SK-N-SH (cell line): Measurements from ENCODE around the gene ZNF836. TPM values are rescaled to one million over a fixed set of nuclear protein-coding genes. Genes with fewer than 3 reads are reported as not detected.

Experiments
- CTCF ChIA-PET: fragments of 300-600, 350-600 bp; formaldehyde crosslinking; extraction: SDS; loops from one replicate; lab custom pipeline; 2021; lab: Yijun Ruan, JAX
- POLR2A ChIA-PET: fragments of 350-600 bp; sonication (Branson Sonifier 250); formaldehyde crosslinking; extraction: SDS; loops from one replicate; lab custom pipeline; 2020; ENCODE audit warnings: antibody characterized with exemption, inconsistent platforms; lab: Yijun Ruan, JAX
- DNase-seq: peaks from one replicate; pipeline ENCODE4 v3.0.0; 2012
- H2AFZ ChIP-seq: fragments of 200-600 bp; sonication (generic); 2 replicates; pipeline ENCODE4 v1.8.1; 2016; ENCODE audit warnings: antibody characterized with exemption, mild to moderate bottlenecking, low read depth
- H3F3A ChIP-seq: fragments of 200-600 bp; sonication (generic); replicated peaks from 2 replicates; pipeline ENCODE3; 2016; ENCODE audit warnings: antibody characterized with exemption, mild to moderate bottlenecking; ENCODE audit not compliant: insufficient read depth
- H3K27ac ChIP-seq, 2 experiments: fragments of 200-500 bp in 1 of 2; fragments of 200-600 bp in 1 of 2; sonication (Bioruptor generic) in 1 of 2; sonication (generic), shearing (Covaris generic) in 1 of 2; 2 replicates each; pipeline versions ENCODE4 v1.5.1 to v1.6.1; 2014 to 2016; ENCODE audit warnings: low read depth in 2 of 2, inconsistent platforms in 1 of 2, low read length in 1 of 2, mild to moderate bottlenecking in 1 of 2, mixed read lengths in 1 of 2
- H3K27me3 ChIP-seq: fragments of 200-600 bp; sonication (generic), shearing (Covaris generic); 2 replicates; pipeline ENCODE4 v1.6.1; 2016; ENCODE audit warnings: mixed run types; ENCODE audit not compliant: insufficient read depth
- H3K36me3 ChIP-seq, 2 experiments: fragments of 200-500 bp in 1 of 2; fragments of 200-600 bp in 1 of 2; sonication (Bioruptor generic) in 1 of 2; sonication (generic) in 1 of 2; replicated peaks in 1 of 2; 2 replicates each; pipeline versions ENCODE3 to v1.5.1; 2014 to 2016; ENCODE audit warnings: low read length in 1 of 2, mild to moderate bottlenecking in 1 of 2; ENCODE audit not compliant: insufficient read depth in 2 of 2, control insufficient read depth in 1 of 2
- H3K4me1 ChIP-seq, 2 experiments: fragments of 200-500 bp in 1 of 2; fragments of 200-600 bp in 1 of 2; sonication (Bioruptor generic) in 1 of 2; sonication (generic), shearing (Covaris generic) in 1 of 2; 2 replicates each; pipeline versions ENCODE4 v1.5.1 to v1.6.1; 2014 to 2016; ENCODE audit warnings: low read depth in 1 of 2, low read length in 1 of 2, mixed run types in 1 of 2; ENCODE audit not compliant: insufficient read depth in 2 of 2, control insufficient read depth in 1 of 2
- H3K4me2 ChIP-seq: fragments of 200-600 bp; sonication (generic), shearing (Covaris generic); 2 replicates; pipeline ENCODE4 v1.6.1; 2017; ENCODE audit warnings: mixed run types
- H3K4me3 ChIP-seq, 2 experiments: fragments of 200-500 bp in 1 of 2; fragments of 200-600 bp in 1 of 2; sonication (Bioruptor generic) in 1 of 2; sonication (generic), shearing (Covaris generic) in 1 of 2; 2 replicates each; pipeline versions ENCODE4 v1.5.1 to v1.8.1; 2014 to 2016; ENCODE audit warnings: low read depth in 2 of 2, inconsistent platforms in 1 of 2, low read length in 1 of 2, mild to moderate bottlenecking in 1 of 2, mixed read lengths in 1 of 2, moderate library complexity in 1 of 2
- H3K79me2 ChIP-seq: fragments of 200-600 bp; sonication (generic); 2 replicates; pipeline ENCODE4 v1.8.1; 2017; ENCODE audit warnings: mild to moderate bottlenecking; ENCODE audit not compliant: insufficient read depth
- H3K9ac ChIP-seq: fragments of 200-600 bp; sonication (generic); 2 replicates; pipeline ENCODE4 v1.6.1; 2017; ENCODE audit warnings: mixed run types
- H3K9me2 ChIP-seq: fragments of 200-600 bp; sonication (generic); 2 replicates; pipeline ENCODE4 v1.6.1; 2017; ENCODE audit warnings: mixed run types
- H3K9me3 ChIP-seq: fragments of 200-600 bp; sonication (generic); 2 replicates; pipeline ENCODE4 v1.6.1; 2017; ENCODE audit warnings: mixed run types, mild to moderate bottlenecking, moderate library complexity
- H4K20me1 ChIP-seq: fragments of 200-600 bp; sonication (generic); 2 replicates; pipeline ENCODE4 v1.6.1; 2017; ENCODE audit warnings: mild to moderate bottlenecking, mixed run types; ENCODE audit not compliant: insufficient read depth
- CHD2 ChIP-seq: fragments of 150-350 bp; IDR thresholded peaks from 2 replicates; pipeline ENCODE4 v1.6.1; 2018; ENCODE audit warnings: low read length; ENCODE audit not compliant: partially characterized antibody
- CTCF ChIP-seq: fragments of 200-600 bp; sonication (generic); IDR thresholded peaks from 2 replicates; pipeline ENCODE4 v1.6.1; 2017; ENCODE audit warnings: antibody characterized with exemption, mild to moderate bottlenecking, moderate library complexity
- ELF1 ChIP-seq: IDR thresholded peaks from 2 replicates; pipeline ENCODE4 v1.4.0; 2012
- EP300 ChIP-seq, 2 experiments: IDR thresholded peaks; 2 replicates each; pipeline versions ENCODE4 v1.4.0 to v1.6.1; 2012; ENCODE audit warnings: borderline replicate concordance in 1 of 2, low read depth in 1 of 2, low read length in 1 of 2
- EZH2phosphoT487 ChIP-seq: fragments of 200-600 bp; sonication (generic); IDR thresholded peaks from 2 replicates; pipeline ENCODE4 v1.6.1; 2017; ENCODE audit warnings: low read depth, mixed run types, mild to moderate bottlenecking, antibody characterized with exemption, moderate library complexity, borderline replicate concordance
- FOSL2 ChIP-seq: IDR thresholded peaks from 2 replicates; pipeline ENCODE4 v1.4.0; 2012; ENCODE audit warnings: low read depth, mild to moderate bottlenecking, moderate library complexity, borderline replicate concordance
- FOXJ3 ChIP-seq: sonication (generic); formaldehyde crosslinking; IDR thresholded peaks from 2 replicates; pipeline ENCODE4 v1.5.1; 2020; ENCODE audit warnings: mild to moderate bottlenecking, missing genetic modification reagents
- FOXM1 ChIP-seq: IDR thresholded peaks from 2 replicates; pipeline ENCODE4 v1.4.0; 2012; ENCODE audit warnings: low read depth, mild to moderate bottlenecking
- GABPA ChIP-seq: IDR thresholded peaks from 2 replicates; pipeline ENCODE4 v1.4.0; 2012; ENCODE audit warnings: low read depth, mild to moderate bottlenecking
- IRF3 ChIP-seq: fragments of 150-350 bp; IDR thresholded peaks from 2 replicates; pipeline ENCODE4 v1.6.1; 2016; ENCODE audit warnings: mild to moderate bottlenecking, low read depth, low read length
- JUND ChIP-seq: IDR thresholded peaks from 2 replicates; pipeline ENCODE4 v1.4.0; 2012
- MEF2A ChIP-seq: IDR thresholded peaks from 2 replicates; pipeline ENCODE4 v1.4.0; 2012; ENCODE audit warnings: low read depth, borderline replicate concordance
- NFIC ChIP-seq: IDR thresholded peaks from 2 replicates; pipeline ENCODE4 v1.4.0; 2012; ENCODE audit warnings: borderline replicate concordance
- NRF1 ChIP-seq: IDR thresholded peaks from 2 replicates; pipeline ENCODE4 v1.6.1; 2012; ENCODE audit warnings: low read depth, mild to moderate bottlenecking, low read length
- RAD21 ChIP-seq: IDR thresholded peaks from 2 replicates; pipeline ENCODE4 v1.6.1; 2012; ENCODE audit warnings: mild to moderate bottlenecking, low read length
- REST ChIP-seq: IDR thresholded peaks from 2 replicates; pipeline ENCODE4 v1.6.1; 2012; ENCODE audit warnings: mild to moderate bottlenecking, low read depth, low read length, moderate library complexity
- RXRA ChIP-seq: IDR thresholded peaks from 2 replicates; pipeline ENCODE4 v1.4.0; 2012; ENCODE audit warnings: low read depth, mild to moderate bottlenecking, borderline replicate concordance
- SIN3A ChIP-seq: IDR thresholded peaks from 2 replicates; pipeline ENCODE4 v1.6.1; 2012; ENCODE audit warnings: low read depth, mild to moderate bottlenecking, low read length, moderate library complexity, borderline replicate concordance
- SMC3 ChIP-seq: IDR thresholded peaks from 2 replicates; pipeline ENCODE4 v1.6.1; 2012; ENCODE audit warnings: low read depth, low read length, improper control_type of control experiment
- USF2 ChIP-seq: fragments of 150-350 bp; IDR thresholded peaks from 2 replicates; pipeline ENCODE4 v1.6.1; 2017; ENCODE audit warnings: antibody characterized with exemption, low read length, low read depth, borderline replicate concordance
- YY1 ChIP-seq: IDR thresholded peaks from 2 replicates; pipeline ENCODE4 v1.4.0; 2012; ENCODE audit warnings: low read depth, mild to moderate bottlenecking
- ZBTB33 ChIP-seq: IDR thresholded peaks from 2 replicates; pipeline ENCODE4 v1.4.0; 2012; ENCODE audit warnings: low read depth, borderline replicate concordance
- WGBS: methylation state at CpG from one replicate; pipeline ENCODE4 v1.1.6; 2017; ENCODE audit warnings: low lambda C conversion rate; 5-methylcytosine and 5-hydroxymethylcytosine counted together
- polyA plus RNA-seq, 3 experiments: library from polyadenylated mRNA; depleted of rRNA; stranded (reverse); fragments of >200 nt; gene quantifications; 2 replicates each; pipeline ENCODE4 v1.2.3, GENCODE V29; 2012

ZNF836 gene
- polyA plus RNA-seq, 1 of the 3 experiments (the other 2 are of a cell fraction) = 2.3 TPM

GRCh38 chr19:52139252-52140031, 32.0 kb downstream of the ZNF836 start, which contains the start of gene ZNF616:
Gene ZNF616, minus strand, starts transcription at chr19:52139938. Its CDS starts 9,426 bp downstream, at chr19:52130512.
- WGBS = 2% methylated on average over 46 of the region's 49 CpGs
- Histone ChIP-seq H3K9me2 (no peaks in the 10 kb centered on the region), H3K27me3 (no peaks in the 10 kb centered on the region), H3K79me2 (peaks cover 41% of the 10 kb centered on the region), H3K27ac (peak within 1 kb of the TSS; percentile 92 to 97), H2AFZ (peak within 1 kb of the TSS; percentile 100), H3K4me3 (peak within 1 kb of the TSS; percentile 82 to 99), H3K9me3 (peaks cover 5% of the 10 kb centered on the region; the same call in 1 of the 2 replicates), H4K20me1 (no peaks in the 10 kb centered on the region), H3K4me2 (peak within 1 kb of the TSS; percentile 96), H3F3A (peaks cover 13% of the 10 kb centered on the region), H3K9ac (peak within 1 kb of the TSS; percentile 88), H3K36me3 (peaks cover 0 to 21% of the 10 kb centered on the region in 2 experiments), H3K4me1 (peaks cover 0 to 9% of the 10 kb centered on the region in 2 experiments; a peak in 2 of 4 replicates)
- ChIA-PET CTCF (interaction anchor here (0.6 to 2.8 kb wide), 20 partner anchors 9 to 722 kb away, joined by 3 to 20 read pairs (median 4); partner anchors contain the start of genes PPP2R1A and SIGLEC10), POLR2A (interaction anchor here (0.6 to 2.2 kb wide), 3 partner anchors 50 to 58 kb away, joined by 3 to 10 read pairs (median 3); partner anchors contain the start of gene PPP2R1A)
- peak; percentile 81 for DNase-seq
- TF ChIP-seq IRF3 (no peak), ELF1 (peak; percentile 81), RAD21 (peak; percentile 79), NFIC (no peak), SIN3A (peak; percentile 57; the same call in 1 of the 2 replicates), CHD2 (peak; percentile 51), FOXJ3 (CRISPR knock-in tag) (no peak), CTCF (peak; percentile 75), ZBTB33 (no peak), FOXM1 (no peak), RXRA (no peak), GABPA (peak; percentile 91), REST (no peak), YY1 (no peak), EZH2phosphoT487 (no peak), FOSL2 (no peak), NRF1 (no peak), EP300 (IDR thresholded peaks at IDR 0.05; ENCODE audit: borderline replicate concordance in 1 of 2, low read depth in 1 of 2, low read length in 1 of 2) (no peak), JUND (no peak), SMC3 (peak; percentile 77), MEF2A (no peak), USF2 (no peak)
